Endothelial cell (in vitro differentiated cells): ENCODE measurements around the gene AIDA. TPM values are rescaled to one million over a fixed set of nuclear protein-coding genes. Genes with fewer than 3 reads are reported as not detected.

Experiments
- DNase-seq: peaks from one replicate; pipeline ENCODE4 v3.0.0; 2021; ENCODE audit warnings: low spot score
- H3K27ac Mint-ChIP-seq: one replicate; pipeline ENCODE4 v1.8.0; 2021; ENCODE audit warnings: mixed read lengths, inconsistent platforms; ENCODE audit not compliant: unreplicated experiment
- H3K27me3 Mint-ChIP-seq: one replicate; pipeline ENCODE4 v1.8.0; 2021; ENCODE audit warnings: mild to moderate bottlenecking, moderate library complexity, mixed read lengths, inconsistent platforms; ENCODE audit not compliant: unreplicated experiment
- H3K36me3 Mint-ChIP-seq: one replicate; pipeline ENCODE4 v1.8.0; 2021; ENCODE audit warnings: mild to moderate bottlenecking, low read depth, mixed read lengths, inconsistent platforms; ENCODE audit not compliant: unreplicated experiment
- H3K4me1 Mint-ChIP-seq: one replicate; pipeline ENCODE4 v1.8.0; 2021; ENCODE audit warnings: mild to moderate bottlenecking, mixed read lengths, inconsistent platforms; ENCODE audit not compliant: unreplicated experiment
- H3K4me3 Mint-ChIP-seq: one replicate; pipeline ENCODE4 v1.8.0; 2021; ENCODE audit warnings: mild to moderate bottlenecking, mixed read lengths, inconsistent platforms; ENCODE audit not compliant: unreplicated experiment
- H3K9me3 Mint-ChIP-seq: one replicate; pipeline ENCODE4 v1.8.0; 2021; ENCODE audit warnings: mixed read lengths, inconsistent platforms; ENCODE audit not compliant: unreplicated experiment
- CTCF ChIP-seq: fragments of 200-600 bp; sonication (generic); IDR thresholded peaks from one replicate; pipeline ENCODE4 v1.5.0; 2021; ENCODE audit warnings: antibody characterized with exemption; ENCODE audit not compliant: unreplicated experiment
- total RNA-seq: library from RNA; stranded (reverse); fragmentation: NEBNext Ultra II Directional; extraction: Animal tissue kit (Norgen Biotek cat#: 25700); gene quantifications from one replicate; pipeline ENCODE4 v1.2.1, GENCODE V29; 2021; ENCODE audit not compliant: unreplicated experiment

The AIDA gene
- total RNA-seq, 1 donor from 2014 or later: 93.4 TPM

DNA sequence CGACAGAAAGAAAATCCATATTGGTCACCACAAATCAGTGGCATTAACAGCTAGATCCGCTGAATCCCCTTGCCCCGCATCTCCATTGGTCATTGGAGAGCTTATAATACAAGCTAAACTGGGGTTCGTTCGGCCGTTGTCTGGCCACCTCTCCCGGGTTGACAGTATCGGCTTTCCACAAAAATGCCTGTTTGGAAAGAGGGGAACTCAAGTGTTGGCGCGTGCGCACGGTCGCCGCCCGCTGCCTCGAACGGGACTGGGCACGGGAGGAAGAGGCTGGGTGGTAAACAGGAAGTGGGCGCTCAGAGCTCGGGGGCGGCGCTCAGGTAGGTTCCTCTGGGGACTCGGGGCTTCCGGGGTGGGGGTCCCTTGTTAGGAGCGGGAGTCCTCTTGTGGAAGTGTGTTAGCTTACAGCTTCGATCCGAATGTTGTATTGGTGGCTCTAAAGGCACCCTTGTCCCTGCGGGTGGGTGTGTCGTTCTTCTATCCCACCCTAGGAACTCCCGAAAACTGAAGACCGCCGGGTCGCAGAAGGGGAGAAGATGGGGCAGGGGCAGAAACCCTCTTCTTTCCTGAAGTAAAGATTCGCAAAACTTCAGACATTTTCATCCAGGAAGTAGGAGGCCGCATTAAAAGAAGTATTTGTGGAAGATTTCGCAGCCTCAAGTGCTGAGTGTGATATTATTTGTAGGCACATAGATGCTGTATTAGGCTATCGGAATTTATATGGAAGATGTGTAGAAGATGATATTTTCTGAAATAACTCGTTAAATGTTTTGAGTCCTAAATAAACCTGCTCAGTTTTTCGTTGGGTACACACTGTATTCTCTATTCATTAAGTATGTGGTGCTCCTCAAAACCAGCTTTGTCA is 1.0 kb upstream of the AIDA start:
- Mint-ChIP-seq H3K36me3 (peaks cover 8% of the 10 kb centered on the region), H3K4me1 (peaks cover 23% of the 10 kb centered on the region), H3K27ac (peak overlapping the region; percentile 97), H3K9me3 (no peaks in the 10 kb centered on the region), H3K4me3 (peak overlapping the region; percentile 100), H3K27me3 (peaks cover 17% of the 10 kb centered on the region)
- TF ChIP-seq CTCF: no peak
- DNase-seq: peak; percentile 87

- Mint-ChIP-seq H3K4me1 (peaks cover 23% of the 10 kb centered on the region), H3K9me3 (no peaks in the 10 kb centered on the region), H3K4me3 (peak overlapping the region; percentile 100), H3K36me3 (peaks cover 12% of the 10 kb centered on the region), H3K27ac (peak overlapping the region; percentile 89), H3K27me3 (peaks cover 17% of the 10 kb centered on the region)
- TF ChIP-seq CTCF: no peak
- peak; percentile 39 for DNase-seq
Measured at GRCh38 chr1:222711319-222712252, 705 bp downstream of the AIDA start.

GRCh38 chr1:222709700-222710153 is 2.6 kb downstream of the AIDA start:
- Mint-ChIP-seq H3K4me1 (peaks cover 23% of the 10 kb centered on the region), H3K9me3 (no peaks in the 10 kb centered on the region), H3K4me3 (no peak overlapping the region), H3K27me3 (peaks cover 17% of the 10 kb centered on the region), H3K27ac (no peak overlapping the region), H3K36me3 (peaks cover 19% of the 10 kb centered on the region)
- no peak for TF ChIP-seq CTCF
- DNase-seq: no peak

GRCh38 chr1:222706815-222707214 is 5.5 kb downstream of the AIDA start:
- no peak overlapping the region for H3K4me3 Mint-ChIP-seq
- H3K36me3 Mint-ChIP-seq: peaks cover 27% of the 10 kb centered on the region
- peaks cover 15% of the 10 kb centered on the region for H3K4me1 Mint-ChIP-seq
- no peak for TF ChIP-seq CTCF
- DNase-seq: no peak
- H3K9me3 Mint-ChIP-seq: no peaks in the 10 kb centered on the region
- H3K27ac Mint-ChIP-seq: no peak overlapping the region
- H3K27me3 Mint-ChIP-seq: peaks cover 6% of the 10 kb centered on the region
